ENCODE measurements around the gene HBE1. TPM values are rescaled to one million over a fixed set of nuclear protein-coding genes. Genes with fewer than 3 reads are reported as not detected.
A peak's percentile ranks its signal among the peaks of the same experiment; 100 is the strongest.

The HBE1 gene
- total RNA-seq, 1 donor from 2014 or later: 15.1 TPM

- DNase-seq (ENCODE audit: low spot score in 2 of 2): no peak
- FAIRE-seq: no peak
Measured at GRCh38 chr11:5238486-5238885, 31.3 kb downstream of the HBE1 start.

- FAIRE-seq (no peak), DNase-seq (ENCODE audit: low spot score in 2 of 2) (no peak)
Measured at GRCh38 chr11:5237420-5237819, 32.3 kb downstream of the HBE1 start.

- FAIRE-seq (no peak), DNase-seq (ENCODE audit: low spot score in 2 of 2) (no peak)
Measured at GRCh38 chr11:5235364-5236095, 34.2 kb downstream of the HBE1 start.

GRCh38 chr11:5234381-5234834, 35.3 kb downstream of the HBE1 start, which contains the start of gene HBD:
HBD (minus strand) TSS chr11:5234483; CDS start chr11:5234433, 50 bp downstream.
- no peak for DNase-seq (ENCODE audit: low spot score in 2 of 2)
- no peak for FAIRE-seq

GRCh38 chr11:5233307-5233706, 36.4 kb downstream of the HBE1 start:
- no peak for FAIRE-seq
- DNase-seq (ENCODE audit: low spot score in 2 of 2): no peak

GRCh38 chr11:5232821-5233220, 36.9 kb downstream of the HBE1 start:
- FAIRE-seq: no peak

GRCh38 chr11:5232176-5232575, 37.6 kb downstream of the HBE1 start:
- no peak for DNase-seq (ENCODE audit: low spot score in 2 of 2)
- FAIRE-seq: no peak

More at GRCh38 chr11:5232821-5233220, 36.9 kb downstream of the HBE1 start:
- no peak for DNase-seq (ENCODE audit: low spot score in 2 of 2)

GRCh38 chr11:5231111-5231510, 38.6 kb downstream of the HBE1 start:
- FAIRE-seq (no peak), DNase-seq (ENCODE audit: low spot score in 2 of 2) (no peak)

GRCh38 chr11:5230266-5230665, 39.5 kb downstream of the HBE1 start:
- DNase-seq (ENCODE audit: low spot score in 2 of 2) (no peak), FAIRE-seq (no peak)

GRCh38 chr11:5229796-5230195, 39.9 kb downstream of the HBE1 start:
- DNase-seq (ENCODE audit: low spot score in 2 of 2): no peak
- FAIRE-seq: no peak

GRCh38 chr11:5229356-5229755, 40.4 kb downstream of the HBE1 start:
- DNase-seq (ENCODE audit: low spot score in 2 of 2): no peak
- FAIRE-seq: no peak

GRCh38 chr11:5228124-5228523, 41.6 kb downstream of the HBE1 start:
- no peak for FAIRE-seq
- no peak for DNase-seq (ENCODE audit: low spot score in 2 of 2)

- FAIRE-seq (no peak), DNase-seq (ENCODE audit: low spot score in 2 of 2) (no peak)
Measured at GRCh38 chr11:5227681-5228080, 42.1 kb downstream of the HBE1 start.

- FAIRE-seq (no peak), DNase-seq (ENCODE audit: low spot score in 2 of 2) (no peak)
Measured at GRCh38 chr11:5226732-5227310, 42.9 kb downstream of the HBE1 start, which contains the start of gene HBB. HBB (minus strand) TSS chr11:5227071; CDS start chr11:5227021, 50 bp downstream.

- DNase-seq (ENCODE audit: low spot score in 2 of 2) (no peak), FAIRE-seq (no peak)
Measured at GRCh38 chr11:5225480-5225871, 44.3 kb downstream of the HBE1 start.

GRCh38 chr11:5224538-5225479, 44.9 kb downstream of the HBE1 start:
- DNase-seq (ENCODE audit: low spot score in 2 of 2) (no peak), FAIRE-seq (no peak)

- FAIRE-seq (peak; percentile 37), DNase-seq (ENCODE audit: low spot score in 2 of 2) (no peak)
Measured at GRCh38 chr11:5223686-5224085, 46.1 kb downstream of the HBE1 start.

GRCh38 chr11:5223146-5223545, 46.6 kb downstream of the HBE1 start:
- DNase-seq (ENCODE audit: low spot score in 2 of 2) (no peak), FAIRE-seq (no peak)
